Fibroblast of upper back skin (primary cell): ENCODE data around the gene LMTK3.
"Not testable (repeated sequence)": the region's sequence is repeated elsewhere in the genome, so short reads cannot be mapped to it uniquely, and the experiment has no call there.

Experiments
- DNase-seq: peaks from one replicate; pipeline ENCODE4 v3.0.0-alpha.2; 2013

The LMTK3 gene

GRCh38 chr19:48537541-48537940 is 25.9 kb upstream of the LMTK3 start:
- no peak for DNase-seq

GRCh38 chr19:48533770-48534169 is 22.1 kb upstream of the LMTK3 start:
- no peak for DNase-seq

DNA sequence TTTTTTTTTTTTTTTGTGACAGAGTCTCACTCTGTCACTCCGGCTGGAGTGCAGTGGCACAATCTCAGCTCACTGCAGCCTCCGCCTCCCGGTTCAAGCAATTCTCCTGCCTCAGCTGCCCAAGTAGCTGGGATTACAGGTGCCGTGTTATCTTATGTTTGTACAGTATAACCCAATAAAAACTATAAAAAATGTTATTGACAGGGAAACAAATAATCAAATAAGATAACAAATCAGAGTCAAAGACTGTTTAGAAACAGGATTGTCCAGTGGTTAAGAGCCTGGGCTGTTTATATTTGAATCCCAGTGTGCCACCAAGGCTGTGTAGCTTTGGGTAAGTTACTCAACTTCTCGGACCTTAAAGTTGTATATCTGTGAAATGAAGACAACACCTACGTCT is 19.1 kb upstream of the LMTK3 start:
- DNase-seq, result no peak

- peak; percentile 11 for DNase-seq
Measured at GRCh38 chr19:48530066-48530720, 18.6 kb upstream of the LMTK3 start.

DNA sequence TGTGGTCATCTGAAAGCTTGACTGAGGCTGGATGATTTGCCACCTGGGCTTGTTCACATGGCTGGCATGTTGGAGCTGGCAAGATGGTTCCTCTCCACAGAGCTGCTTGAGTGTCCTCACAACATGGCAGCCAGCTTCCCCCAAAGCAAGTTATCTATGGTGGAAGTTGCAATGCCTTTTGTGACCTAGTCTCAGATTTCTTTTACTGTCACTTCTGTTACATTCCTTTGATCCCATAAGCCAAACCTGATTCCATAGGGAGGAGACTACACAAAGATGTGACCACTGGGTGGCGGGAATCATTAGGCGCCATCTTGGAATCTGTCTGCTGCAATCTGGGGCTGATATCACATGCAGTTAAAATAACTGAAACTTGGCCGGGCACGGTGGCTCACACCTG is 17.5 kb upstream of the LMTK3 start:
- no peak for DNase-seq

GRCh38 chr19:48524732-48525131 is 13.1 kb upstream of the LMTK3 start:
- no peak for DNase-seq

DNA sequence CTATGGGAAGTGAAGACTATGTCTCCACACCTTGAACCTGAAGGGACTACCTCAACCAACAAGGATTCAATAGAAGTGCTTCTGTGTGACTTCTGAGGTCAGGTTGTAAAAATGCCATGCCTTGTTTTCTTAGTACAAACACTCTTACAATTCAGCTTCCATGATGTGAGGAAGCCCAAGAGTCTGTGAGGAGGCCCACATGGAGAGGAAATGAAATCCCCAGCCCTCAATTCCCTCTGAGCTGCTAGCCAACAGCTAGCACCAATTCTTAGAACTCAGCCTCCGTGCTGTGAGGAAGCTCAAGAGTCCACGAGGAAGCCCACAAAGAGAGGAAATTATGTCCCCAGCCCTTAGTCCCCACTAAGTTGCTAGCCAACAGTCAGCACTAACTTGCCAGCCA is 12.6 kb upstream of the LMTK3 start:
- DNase-seq, result no peak

DNA sequence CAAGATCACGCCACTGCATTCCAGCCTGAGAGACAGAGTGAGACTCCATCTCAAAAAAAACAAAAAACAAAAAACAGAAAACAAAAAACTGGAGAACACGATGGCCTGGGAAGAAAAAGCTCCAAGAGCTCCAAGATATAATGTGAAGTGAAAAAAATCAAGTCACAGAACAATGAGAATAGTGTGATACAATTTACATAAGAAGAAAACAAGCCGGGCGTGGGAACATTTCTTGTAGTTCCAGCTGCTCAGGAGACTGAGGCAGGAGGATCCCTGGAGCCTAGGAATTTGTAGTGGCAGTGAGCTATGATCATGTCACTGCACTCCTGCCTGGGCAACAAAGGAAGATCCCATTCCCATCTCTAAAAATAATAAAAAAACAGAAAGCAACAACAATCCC is 8.5 kb upstream of the LMTK3 start:
- no peak for DNase-seq

GRCh38 chr19:48519426-48519825 is 7.8 kb upstream of the LMTK3 start:
- not testable (repeated sequence) for DNase-seq

GRCh38 chr19:48518207-48518606 is 6.6 kb upstream of the LMTK3 start:
- DNase-seq, result no peak

GRCh38 chr19:48516536-48516935 is 4.9 kb upstream of the LMTK3 start:
- no peak for DNase-seq

DNA sequence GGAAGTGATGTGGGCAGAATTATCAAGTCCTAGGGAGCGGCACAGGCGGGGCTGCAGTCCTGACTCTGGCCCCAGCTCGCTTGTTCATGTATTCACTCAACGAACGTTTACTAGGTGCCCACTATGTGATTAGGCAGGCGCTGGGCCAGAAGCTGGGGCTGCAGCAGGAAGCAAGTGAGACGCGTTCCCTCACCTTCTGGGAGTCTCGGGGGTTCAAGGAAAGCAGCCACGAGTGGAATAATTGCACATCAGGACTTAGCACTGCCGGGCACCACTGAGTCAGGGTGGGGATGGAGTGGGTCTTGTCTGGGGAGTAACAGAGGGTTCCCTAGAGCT is 2.5 kb upstream of the LMTK3 start:
- no peak for DNase-seq

- peak; percentile 62 for DNase-seq
Measured at GRCh38 chr19:48513289-48514122, 1.9 kb upstream of the LMTK3 start.

GRCh38 chr19:48512504-48513288 is 1.1 kb upstream of the LMTK3 start:
- no peak for DNase-seq

DNA sequence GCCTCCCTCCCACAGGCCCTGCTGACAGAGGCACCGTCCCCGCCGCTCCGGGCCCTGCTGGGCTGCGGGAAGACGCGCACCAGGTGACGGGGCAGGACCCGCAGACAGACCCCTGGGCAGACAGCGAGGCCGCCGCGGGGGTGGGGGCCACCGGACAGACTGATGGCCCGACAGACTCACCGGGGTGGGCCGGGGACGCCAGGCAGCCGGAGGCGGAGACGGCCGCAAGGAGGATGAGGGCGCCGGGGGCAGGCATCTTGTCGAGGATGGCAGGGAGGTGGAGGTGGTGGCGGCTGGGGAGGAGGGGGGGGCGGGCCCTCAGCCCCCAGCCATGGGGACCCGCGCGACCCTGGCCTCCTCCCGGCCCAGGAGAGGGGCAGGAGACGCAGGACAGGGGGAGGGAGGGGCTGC is 309 bp downstream of the LMTK3 start:
- DNase-seq, result no peak

DNA sequence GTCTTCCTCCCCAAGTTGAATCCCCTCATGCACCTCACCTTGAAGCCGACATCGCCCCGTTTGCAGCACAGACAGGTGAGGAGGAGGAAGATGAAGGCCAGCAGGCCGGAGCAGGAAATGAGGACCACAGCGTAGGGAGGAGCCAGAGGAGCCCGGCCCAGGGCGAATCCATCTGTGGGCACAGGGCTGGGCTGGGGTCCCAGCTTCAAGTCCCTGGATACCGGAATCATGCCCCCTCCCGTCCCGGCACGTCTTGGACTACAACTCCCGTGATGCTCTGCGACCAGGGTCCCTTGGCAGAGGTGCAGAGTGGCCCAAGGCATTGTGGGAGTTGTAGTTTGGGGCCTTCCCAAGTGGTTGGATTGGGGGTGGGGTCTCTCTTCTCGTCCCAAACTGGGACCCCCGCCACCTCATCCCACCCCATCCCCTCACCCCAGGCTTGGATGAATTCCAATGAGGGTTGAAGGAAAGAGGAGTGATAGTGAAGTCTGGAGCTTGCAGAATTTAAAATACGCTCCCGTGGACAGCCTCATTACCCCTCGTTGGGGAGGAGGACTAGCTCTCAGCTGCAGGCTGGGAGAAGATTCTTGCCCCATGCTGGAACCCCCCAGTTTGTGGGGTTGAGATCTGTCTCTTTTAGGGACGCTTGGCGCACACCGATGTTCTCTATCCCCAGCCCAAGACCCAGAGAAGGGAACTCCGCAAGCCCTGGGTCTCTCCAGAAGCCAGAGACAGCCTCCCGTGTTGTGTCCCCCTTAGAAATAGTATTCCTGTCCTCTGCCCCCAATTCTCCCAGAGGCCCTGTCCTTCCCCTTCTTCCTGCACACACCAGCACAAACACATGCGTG is 990 bp downstream of the LMTK3 start:
- DNase-seq, result peak; percentile 45

DNA sequence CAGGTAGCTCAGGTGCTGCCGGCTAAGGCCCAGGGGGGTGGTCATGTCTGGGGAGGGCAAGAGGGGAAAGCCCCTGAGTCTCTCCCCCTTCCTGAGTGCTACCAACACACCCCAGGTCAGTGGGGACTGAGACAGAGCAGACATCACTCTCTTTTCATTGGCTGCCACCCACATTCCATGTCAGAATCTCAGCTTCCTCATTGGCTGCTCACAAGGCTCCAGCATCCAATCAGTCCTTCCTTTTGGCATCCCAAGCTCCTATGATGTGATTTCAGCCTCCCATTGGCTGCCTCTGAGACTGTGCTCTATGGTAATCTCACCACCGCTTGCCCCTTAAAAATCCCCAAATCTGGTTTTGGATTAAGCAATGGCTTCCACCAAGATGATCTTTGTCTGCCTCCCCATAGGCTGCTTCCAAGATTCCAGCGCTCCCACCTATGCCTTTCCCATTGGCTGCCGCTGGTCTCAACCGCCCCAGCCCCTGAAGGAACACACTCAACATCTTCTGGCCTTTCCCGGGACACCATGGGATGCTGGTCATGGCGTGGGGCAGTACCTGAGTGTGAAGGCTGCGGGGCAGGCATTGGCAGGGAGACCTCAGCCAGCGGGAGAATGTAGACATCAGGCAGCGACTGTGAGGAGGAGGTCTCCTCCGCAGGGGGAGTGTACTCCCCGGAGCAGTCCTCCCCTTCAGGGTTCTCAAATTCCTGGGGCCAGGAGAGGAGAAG is 2.0 kb downstream of the LMTK3 start:
- DNase-seq, result no peak

DNA sequence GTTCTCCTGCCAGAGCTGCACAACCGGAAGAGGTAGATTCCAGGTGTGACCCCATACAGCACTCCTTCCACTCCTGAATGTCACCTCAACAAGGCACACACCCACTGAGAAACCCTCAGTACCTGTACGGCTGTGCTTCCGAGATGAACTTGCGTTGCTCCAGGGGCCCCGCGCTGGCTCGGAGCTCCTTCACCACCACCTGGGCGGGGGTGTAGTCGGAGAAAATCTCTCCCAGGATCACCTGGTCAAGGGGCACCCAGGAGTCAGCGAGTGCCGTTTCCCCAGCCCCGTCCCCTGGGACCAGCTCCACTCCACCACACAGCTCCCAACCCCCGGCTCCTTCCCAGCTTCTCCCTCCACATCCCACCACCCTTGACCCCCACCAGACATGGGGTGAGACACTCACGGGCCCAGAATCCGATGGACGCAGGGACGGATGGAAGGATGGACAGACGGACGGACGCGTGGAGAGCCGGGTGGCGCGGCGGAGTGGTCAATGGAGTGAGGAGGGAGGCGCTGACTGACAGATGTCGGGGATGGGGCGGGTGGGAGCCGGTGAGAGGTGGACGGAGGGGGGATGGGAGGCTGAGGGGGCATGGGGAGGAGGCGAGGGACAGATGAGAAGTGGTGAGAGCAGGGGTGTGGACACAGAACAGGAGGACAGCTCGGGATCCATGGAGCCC is 2.8 kb downstream of the LMTK3 start:
- DNase-seq, result no peak

GRCh38 chr19:48507911-48508439 is 3.7 kb downstream of the LMTK3 start:
- DNase-seq, result no peak

- peak; percentile 49 for DNase-seq
Measured at GRCh38 chr19:48506138-48506733, 5.4 kb downstream of the LMTK3 start.
